RCC 7860 (cell line): Measurements from ENCODE around the gene TMEM270.
"Not testable (repeated sequence)": the region's sequence is repeated elsewhere in the genome, so short reads cannot be mapped to it uniquely, and the experiment has no call there.

Experiments used
- DNase-seq: peaks from one replicate; pipeline ENCODE4 v3.0.0-alpha.2; 2015; ENCODE audit warnings: low spot score
- FAIRE-seq: peaks from 2 replicates; lab custom pipeline; 2012; peaks lifted over from hg19 to GRCh38; lab: Jason Lieb, UNC

Gene TMEM270

GRCh38 chr7:73831834-73832651 is 28.9 kb upstream of the TMEM270 start:
- peak; percentile 46 for DNase-seq

GRCh38 chr7:73832806-73833205 is 28.2 kb upstream of the TMEM270 start:
- no peak for FAIRE-seq

More at GRCh38 chr7:73831834-73832651, 28.9 kb upstream of the TMEM270 start:
- no peak for FAIRE-seq

GRCh38 chr7:73833251-73833919 is 27.6 kb upstream of the TMEM270 start:
- FAIRE-seq (no peak), DNase-seq (peak; percentile 58)

More at GRCh38 chr7:73832806-73833205, 28.2 kb upstream of the TMEM270 start:
- DNase-seq, result no peak

GRCh38 chr7:73834626-73835191 is 26.2 kb upstream of the TMEM270 start:
- FAIRE-seq (no peak), DNase-seq (no peak)

GRCh38 chr7:73837167-73837566 is 23.8 kb upstream of the TMEM270 start:
- not testable (repeated sequence) for DNase-seq
- peak; percentile 46 for FAIRE-seq

- DNase-seq (peak; percentile 15), FAIRE-seq (no peak)
Observed at GRCh38 chr7:73838642-73839041, 22.3 kb upstream of the TMEM270 start.

GRCh38 chr7:73839290-73839689 is 21.7 kb upstream of the TMEM270 start:
- FAIRE-seq (no peak), DNase-seq (no peak)

GRCh38 chr7:73839743-73840714 is 20.9 kb upstream of the TMEM270 start:
- DNase-seq, result no peak
- FAIRE-seq, result no peak

- no peak for FAIRE-seq
- DNase-seq, result no peak
Observed at GRCh38 chr7:73840715-73841379, 20.1 kb upstream of the TMEM270 start.

- no peak for DNase-seq
- FAIRE-seq, result no peak
Observed at GRCh38 chr7:73841689-73842066, 19.3 kb upstream of the TMEM270 start.

- FAIRE-seq (no peak), DNase-seq (peak; percentile 91)
Observed at GRCh38 chr7:73842067-73842976, 18.6 kb upstream of the TMEM270 start, which contains the start of gene METTL27. Gene METTL27, minus strand, starts transcription at chr7:73842516. Its CDS starts 376 bp downstream, at chr7:73842140.

GRCh38 chr7:73844131-73844547 is 16.8 kb upstream of the TMEM270 start:
- DNase-seq (no peak), FAIRE-seq (no peak)

GRCh38 chr7:73844848-73845460 is 16.0 kb upstream of the TMEM270 start:
- DNase-seq (peak; percentile 29), FAIRE-seq (no peak)

- not testable (repeated sequence) for DNase-seq, FAIRE-seq
Observed at GRCh38 chr7:73845701-73846195, 15.2 kb upstream of the TMEM270 start.

GRCh38 chr7:73847941-73848723 is 12.8 kb upstream of the TMEM270 start:
- peak; percentile 69 for DNase-seq

GRCh38 chr7:73850781-73851207 is 10.2 kb upstream of the TMEM270 start:
- peak; percentile 93 for FAIRE-seq
- peak; percentile 97 for DNase-seq

More at GRCh38 chr7:73847941-73848723, 12.8 kb upstream of the TMEM270 start:
- peak; percentile 80 for FAIRE-seq
